DMS53 (cell line): ENCODE results near the gene PRPS1.
"Not testable (repeated sequence)": the region's sequence is repeated elsewhere in the genome, so short reads cannot be mapped to it uniquely, and the experiment has no call there.

Experiments
- DNase-seq: peaks from one replicate; lab custom pipeline; 2025; lab: John Stamatoyannopoulos, UW

Gene PRPS1

DNA sequence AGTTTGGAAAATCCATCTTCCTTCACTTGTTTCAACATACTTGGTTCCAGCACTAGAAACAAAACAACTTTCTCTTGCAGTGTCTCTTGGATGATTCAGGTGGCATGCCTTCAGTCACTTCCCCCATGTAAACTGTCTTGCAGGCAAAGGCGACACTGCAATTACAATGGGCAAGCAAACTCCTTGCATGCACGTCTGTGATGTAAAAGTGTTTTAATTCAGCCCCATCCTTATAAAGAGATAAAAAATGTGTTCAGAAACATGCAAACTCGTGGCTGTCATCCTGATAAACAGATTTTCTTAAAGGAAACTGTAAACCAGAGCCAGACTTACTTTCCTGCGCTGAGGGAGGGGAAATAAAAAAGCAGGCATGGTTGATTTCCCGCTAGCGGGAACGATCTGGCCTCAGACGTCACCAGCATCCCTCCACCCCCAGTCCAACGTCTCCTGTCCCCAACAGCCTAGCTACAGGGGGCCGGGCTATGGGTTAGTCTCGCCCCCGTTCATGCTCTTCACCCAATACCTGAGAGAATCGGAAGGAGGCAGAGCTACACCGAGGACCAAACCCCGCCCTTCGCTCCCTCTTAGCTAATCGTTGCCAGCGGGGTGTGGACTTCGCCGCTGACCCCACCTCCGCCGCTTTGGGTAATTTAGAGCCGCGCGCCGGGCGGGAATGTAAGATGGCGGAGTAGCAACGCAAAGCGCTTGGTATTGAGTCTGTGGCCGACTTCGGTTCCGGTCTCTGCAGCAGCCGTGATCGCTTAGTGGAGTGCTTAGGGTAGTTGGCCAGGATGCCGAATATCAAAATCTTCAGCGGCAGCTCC lies at the start of gene PRPS1:
PRPS1 (plus strand) TSS at position 673 of the 824 bp plus-strand sequence; CDS start at position 792, 119 bp downstream.
- DNase-seq, result peak; percentile 98

DNA sequence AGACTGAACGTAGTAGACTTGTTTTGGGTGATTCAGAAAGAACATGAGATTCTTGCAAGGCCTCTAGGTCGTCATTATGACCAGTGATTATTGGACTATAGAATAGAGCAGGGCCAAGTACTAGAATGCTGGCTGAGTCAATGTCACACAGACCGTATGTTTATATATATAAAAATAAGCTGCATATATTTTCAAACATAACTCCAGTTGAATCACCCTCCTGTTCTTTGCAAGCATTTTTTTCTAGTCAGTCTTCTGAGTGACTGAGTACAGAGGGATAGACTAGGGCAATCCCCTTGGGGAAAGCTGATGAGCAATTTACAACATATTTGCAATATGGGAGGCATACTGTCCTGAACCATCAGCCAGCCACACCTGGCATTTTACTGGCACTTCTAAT lies 48.4 kb upstream of the PRPS1 start:
- no peak for DNase-seq

DNA sequence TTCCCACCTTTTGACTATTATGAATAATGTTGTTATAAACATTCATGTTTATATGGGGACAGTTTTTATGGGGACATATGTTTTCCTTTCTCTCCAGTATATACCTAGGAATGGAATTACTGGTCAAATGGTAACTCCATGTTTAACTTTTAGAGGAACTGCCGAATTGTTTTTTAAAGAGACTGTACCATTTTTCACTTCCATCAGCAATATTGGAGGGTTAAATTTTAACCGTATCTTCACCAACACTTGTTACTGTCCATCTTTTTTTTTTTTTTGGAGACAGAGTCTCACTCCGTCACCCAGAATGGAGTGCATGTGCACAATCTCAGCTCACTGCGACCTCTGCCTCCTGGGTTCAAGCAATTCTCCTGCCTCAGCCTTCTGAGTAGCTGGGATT lies 46.4 kb upstream of the PRPS1 start:
- no peak for DNase-seq

DNA sequence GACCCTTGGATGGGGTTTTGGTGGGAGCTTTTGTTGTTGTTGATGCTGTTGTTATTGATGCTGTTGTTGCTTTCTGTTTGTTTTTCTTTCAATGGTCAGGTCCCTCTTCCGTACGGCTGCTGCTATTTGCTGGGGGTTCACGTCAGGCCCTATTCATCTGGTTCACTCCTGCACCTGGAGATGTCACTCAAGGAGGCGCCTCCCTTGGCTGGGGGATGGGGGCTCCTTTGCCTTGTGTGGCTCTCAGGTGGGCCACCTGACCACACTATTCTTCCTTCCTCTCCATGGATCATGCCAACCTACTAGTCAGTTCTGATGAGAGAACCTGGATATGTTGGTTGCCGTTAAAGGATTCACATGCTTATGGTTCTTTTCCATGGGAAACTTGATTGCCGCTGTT lies 39.1 kb upstream of the PRPS1 start:
- DNase-seq, result no peak

DNA sequence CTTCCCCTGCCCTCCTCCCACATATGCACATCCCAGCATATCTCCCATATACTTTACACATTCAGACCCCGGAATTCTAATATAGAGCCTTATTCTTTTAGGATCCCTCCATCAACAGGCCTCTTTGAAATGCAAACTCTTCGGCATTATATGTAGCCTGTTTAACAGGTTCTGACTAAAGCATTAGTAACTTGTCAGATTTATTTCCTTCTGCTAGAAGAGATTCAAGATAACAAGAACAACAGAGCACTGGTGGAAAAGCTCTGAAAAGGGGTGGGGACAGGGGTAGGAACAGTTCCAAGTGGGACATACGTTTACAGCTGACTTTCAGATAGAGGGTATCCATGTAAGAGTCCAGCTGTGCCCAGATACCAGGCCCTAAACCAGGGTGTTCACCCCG lies 31.7 kb upstream of the PRPS1 start:
- DNase-seq, result no peak

DNA sequence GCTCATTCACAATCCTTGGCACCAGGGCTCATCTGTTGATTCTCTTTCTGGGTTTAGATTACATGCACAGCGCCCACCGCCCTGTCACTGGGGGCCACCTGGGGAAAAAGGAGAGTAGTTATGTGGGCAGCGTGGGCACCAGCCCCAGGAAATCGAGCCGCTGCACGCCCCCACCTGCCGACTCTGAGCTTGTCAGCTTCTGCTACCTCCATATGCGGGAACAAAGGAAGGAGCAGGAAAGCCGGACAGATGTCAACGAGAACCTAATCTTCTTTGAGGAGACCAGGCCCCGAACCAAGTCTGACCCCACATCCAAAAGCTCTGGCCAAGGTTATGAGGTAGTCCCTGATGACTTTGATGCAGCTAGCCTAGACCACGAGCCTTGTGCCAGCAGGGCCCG lies 31.0 kb upstream of the PRPS1 start:
- DNase-seq, result no peak

DNA sequence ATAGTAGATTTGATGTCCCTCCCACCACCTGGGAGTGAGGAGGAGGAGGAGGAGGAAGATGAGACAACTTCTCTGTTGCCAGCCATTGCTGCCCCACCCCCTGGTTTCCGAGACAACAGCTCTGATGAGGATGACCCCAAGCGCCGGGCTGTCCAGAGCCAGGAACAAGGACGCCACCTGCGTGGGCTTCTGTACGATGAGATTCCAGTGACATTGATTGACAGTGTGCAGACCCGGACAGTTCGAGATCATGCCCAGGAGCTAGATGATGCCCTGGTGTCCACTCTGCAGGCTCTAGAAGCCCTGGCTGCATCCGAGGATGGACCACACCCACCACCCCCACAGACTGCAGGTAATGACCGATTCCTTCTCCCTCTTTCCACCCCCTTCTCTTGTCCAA lies 30.5 kb upstream of the PRPS1 start:
- no peak for DNase-seq

DNA sequence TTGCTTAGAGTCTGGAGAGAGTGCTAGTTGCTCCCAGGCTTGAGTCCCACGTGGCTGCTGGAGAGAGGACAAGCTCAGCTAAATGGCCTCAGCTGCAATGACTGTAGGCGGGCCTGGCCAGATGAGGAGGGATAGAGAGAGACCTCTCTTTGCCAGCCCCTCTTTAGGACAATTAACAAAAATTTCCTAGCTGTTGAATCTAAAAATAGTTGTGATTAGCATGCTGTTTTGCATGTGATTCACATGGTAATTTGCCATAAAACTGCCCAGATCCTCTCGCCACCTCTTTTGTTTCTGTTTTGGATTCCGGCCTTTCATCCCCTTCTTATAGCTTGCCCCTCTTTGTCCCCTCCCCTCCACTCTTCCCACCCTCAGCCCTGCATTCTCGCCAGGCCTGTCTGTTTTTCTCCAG lies 28.9 kb upstream of the PRPS1 start:
- DNase-seq, result no peak

DNA sequence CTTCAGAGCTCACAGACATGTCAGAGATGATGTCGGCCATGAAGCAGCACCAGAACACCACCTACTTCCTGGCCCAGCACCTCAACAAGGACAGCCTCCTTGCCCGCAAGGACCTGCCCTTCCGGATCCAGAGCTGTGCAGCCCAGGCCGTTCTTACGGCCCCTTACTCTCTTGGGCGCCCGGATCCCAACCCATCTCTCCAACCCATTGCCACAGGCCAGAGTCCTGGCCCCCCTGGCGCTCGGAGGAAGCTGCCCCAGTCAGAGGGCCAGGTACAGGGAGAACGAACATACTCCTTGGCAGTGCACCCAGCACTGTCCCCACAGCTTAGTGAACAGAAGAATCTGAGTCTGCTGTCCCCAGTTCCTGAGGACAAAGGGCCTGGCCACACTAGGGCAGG lies 27.9 kb upstream of the PRPS1 start:
- no peak for DNase-seq

DNA sequence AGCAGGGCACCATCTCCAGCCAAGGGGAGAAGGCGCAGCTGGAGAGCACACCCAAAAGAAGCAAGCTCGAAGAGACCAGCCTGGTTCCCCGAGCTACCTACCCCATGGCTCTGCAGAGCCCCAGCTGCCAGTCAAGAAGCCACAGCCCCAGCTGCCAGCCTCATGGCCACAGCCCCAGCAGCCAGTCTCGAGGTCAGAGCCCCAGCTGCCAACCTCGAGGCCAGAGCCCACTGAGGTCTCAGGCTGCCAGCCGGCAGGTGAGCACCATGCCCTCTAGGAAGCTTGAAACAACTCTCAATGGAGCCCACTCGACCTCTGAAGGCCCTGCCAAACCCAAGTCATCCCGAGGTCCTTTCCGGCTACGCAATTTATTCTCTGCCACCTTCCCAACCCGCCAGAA lies 27.0 kb upstream of the PRPS1 start:
- no peak for DNase-seq

DNA sequence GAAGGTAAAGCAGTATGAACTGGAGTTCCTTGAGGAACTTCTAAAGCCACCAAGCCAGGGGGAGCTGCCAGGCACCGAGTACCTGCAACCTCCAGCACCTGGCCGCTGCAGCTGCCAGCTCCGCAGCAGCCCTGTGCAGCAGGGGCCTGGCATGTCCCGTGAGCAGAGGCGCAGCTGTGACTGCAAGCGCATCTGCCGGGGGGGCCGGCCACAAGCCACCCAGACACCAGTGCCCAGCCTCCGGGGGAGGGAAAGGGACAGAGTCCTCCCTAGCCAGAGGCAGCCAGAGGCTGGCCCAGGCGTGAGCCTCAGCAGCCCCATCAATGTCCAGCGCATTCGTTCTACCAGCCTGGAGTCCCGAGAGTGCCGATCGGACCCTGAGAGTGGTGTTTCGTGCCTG lies 26.6 kb upstream of the PRPS1 start:
- DNase-seq, result no peak

DNA sequence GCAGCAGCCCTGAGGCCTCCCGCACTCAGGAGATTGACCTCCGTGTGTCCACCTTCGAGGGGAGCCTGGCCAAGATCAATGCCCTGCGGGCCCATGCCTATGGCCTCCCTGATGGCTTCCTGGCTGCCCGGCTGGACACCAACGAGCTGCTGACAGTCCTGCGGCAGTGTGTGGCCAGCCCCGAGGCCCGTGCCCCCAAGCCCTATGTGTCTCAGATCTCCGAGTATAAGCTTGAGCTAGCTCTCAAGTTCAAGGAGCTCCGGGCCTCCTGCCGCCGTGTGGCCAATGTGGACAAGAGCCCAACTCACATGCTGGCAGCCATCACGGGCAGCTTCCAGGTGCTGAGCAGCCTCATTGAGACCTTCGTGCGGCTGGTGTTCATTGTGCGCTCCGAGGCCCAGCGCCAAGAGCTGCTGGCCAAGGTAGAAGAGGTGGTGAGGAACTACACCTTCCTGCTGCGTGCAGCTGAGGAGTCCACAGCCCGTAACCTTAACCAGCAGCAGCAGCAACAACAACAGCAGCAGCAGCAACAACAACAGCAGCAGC lies 25.5 kb upstream of the PRPS1 start:
- no peak for DNase-seq

DNA sequence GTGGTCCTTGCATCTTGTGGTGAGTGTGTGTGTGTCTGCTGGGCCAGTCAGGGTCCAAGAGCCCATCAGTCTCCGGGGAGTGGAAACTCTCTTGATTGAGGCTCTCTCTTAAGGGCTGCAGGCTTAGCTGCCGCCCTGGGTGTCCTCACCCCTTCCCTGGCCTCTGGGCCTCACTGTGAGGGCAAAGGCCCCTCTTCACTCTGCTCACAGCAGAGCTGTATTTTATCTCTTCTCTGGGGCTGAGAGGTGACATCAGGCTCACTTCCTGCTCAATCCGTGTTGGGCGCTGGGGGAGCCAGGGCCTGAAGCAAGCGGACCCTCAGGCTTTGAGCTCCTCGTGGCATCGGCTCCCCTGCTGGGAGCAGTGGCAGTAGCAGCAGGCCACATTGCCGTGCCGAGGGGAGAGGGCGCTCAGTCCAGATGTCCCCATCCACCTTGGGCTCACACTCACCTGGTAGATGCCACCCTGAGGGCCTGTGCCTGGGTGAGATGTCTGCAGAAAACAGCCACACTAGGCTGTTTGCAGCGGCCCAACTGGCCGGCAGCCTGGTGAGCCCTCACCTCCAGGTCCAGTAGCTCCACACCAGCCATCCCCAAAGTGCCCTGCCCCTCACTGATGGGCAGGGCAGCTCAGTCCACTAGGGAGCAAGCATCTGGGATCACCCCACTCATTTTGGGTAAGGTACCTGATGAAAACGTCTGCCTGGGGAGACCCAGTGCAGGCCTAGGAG lies 24.7 kb upstream of the PRPS1 start:
- no peak for DNase-seq

DNA sequence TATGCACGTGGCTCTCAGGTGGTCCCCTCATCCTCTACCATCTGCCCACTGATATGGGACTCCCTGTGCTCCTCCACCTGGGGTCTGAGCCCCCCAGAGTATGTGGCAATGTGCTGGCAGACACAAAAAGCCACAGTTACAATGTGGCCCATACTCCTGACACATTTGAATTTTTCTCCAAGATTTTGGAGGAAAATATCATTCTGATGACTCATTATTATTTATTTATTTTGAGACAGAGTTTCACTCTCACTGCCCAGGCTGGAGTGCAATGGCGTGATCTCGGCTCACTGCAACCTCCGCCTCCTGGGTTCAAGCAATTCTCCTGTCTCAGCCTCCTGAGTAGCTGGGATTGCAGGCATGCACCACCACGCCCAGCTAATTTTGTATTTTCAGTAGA lies 19.2 kb upstream of the PRPS1 start:
- DNase-seq, result not testable (repeated sequence)

DNA sequence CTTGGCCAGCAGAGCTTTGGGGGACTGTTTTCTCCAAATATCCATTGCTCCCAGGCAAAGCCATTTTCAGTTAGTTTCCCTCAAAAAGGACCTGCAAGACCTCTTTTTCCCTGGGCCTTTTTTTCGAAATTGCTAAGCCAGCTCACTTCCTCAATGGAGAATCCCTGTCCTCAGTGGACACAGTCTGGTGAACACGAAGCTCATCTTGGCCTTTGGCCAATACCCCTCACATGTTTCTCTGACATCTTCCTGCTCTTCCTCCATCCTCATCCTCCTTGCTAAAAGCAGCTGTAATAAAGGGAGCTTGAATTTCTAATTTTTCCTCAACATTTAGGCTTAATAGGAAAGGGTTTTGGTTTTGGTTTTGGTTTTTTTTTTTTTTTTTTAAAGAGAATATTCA lies 17.6 kb upstream of the PRPS1 start:
- DNase-seq, result peak; percentile 42

DNA sequence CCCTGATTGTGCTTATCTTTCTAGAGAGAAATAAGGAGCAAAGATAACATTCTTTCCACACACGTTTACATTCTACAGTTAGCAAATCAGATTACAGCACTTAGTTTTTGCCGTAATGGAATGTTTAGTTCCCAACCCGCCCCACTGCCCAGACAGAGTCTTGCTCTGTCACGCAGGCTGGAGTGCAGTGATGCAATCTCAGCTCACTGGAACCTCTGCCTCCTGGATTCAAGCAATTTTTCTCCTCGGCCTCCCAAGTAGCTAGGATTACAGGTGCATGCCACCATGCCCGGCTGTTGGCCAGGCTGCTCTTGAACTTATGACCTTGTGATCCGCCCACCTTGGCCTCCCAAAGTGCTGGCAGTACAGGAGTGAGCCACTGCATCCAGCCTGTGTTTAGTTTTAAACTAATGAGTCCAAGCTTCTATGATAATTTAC lies 8.4 kb upstream of the PRPS1 start:
- no peak for DNase-seq

DNA sequence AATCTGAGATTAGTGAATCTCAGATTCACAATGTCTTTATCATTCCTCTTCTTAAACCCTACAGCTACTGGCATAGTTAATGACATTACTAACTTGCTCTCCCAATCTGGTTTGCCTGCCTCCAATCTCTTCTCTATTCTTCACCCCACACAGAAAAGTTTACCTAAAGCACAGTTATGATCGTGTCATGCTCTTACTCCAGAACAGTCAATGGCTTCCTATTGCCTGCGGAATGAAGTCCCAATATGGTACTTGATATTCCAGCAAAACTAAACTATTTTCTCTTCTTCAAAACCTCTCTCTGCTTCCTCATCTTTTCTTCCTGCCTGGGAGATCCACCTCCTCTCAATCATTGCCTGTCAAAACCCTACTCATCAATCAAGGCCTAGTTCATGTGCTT lies 3.4 kb upstream of the PRPS1 start:
- DNase-seq, result no peak

DNA sequence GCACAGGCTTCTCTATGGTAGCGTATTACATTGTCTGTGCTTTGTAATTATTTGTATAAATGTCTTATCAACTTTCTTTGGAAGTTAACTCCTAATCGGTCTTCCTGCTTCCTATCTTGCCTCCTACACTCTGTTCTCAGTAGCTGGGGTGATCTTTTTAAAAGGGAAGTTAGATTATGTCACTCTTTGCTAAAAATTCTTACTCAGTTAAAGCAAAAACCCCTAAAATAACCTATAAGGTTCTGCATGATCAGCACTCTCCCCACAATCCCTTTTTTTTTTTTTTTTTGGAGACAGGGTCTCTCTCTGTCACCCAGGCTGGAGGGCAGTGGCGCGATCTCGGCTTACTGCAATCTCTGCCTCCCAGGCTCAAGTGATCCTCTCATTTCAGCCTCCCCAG lies 2.6 kb upstream of the PRPS1 start:
- no peak for DNase-seq

DNA sequence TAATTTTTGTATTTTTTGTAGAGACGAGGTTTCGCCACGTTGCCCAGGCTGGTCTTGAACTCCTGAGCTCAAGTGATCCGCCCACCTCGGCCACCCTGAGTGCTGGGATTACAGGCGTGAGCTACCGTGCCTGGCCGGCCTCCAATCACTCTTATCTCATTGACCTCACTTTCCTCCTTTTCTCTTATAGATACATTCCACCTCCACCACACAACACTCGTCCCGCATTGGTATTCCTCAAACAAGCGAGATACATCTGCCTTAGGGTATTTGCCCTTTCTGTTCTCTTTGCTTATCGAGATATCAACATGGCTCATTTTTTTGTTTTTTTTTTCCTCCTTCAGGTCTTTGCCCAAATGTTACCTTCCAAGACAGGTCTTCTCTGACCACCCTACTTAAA lies 1.8 kb upstream of the PRPS1 start:
- DNase-seq, result no peak

DNA sequence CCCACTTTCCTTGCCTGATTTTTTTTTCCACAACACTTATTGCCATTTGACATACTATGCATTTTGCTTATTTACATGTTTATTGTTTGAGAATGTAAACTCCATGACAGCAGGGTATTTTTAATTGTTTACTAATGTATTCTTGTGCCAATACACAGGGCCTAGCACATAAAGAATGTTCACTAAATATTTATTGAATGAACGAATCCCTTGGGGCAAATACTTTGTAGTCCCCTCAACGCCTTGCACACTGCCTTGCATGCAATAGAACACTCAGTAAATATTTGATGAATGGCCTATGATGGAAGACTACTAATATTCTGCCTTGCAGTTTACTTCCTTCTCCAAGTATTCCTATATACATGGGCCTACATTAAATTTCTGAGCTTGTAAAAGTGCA lies 1.4 kb upstream of the PRPS1 start:
- peak; percentile 32 for DNase-seq

DNA sequence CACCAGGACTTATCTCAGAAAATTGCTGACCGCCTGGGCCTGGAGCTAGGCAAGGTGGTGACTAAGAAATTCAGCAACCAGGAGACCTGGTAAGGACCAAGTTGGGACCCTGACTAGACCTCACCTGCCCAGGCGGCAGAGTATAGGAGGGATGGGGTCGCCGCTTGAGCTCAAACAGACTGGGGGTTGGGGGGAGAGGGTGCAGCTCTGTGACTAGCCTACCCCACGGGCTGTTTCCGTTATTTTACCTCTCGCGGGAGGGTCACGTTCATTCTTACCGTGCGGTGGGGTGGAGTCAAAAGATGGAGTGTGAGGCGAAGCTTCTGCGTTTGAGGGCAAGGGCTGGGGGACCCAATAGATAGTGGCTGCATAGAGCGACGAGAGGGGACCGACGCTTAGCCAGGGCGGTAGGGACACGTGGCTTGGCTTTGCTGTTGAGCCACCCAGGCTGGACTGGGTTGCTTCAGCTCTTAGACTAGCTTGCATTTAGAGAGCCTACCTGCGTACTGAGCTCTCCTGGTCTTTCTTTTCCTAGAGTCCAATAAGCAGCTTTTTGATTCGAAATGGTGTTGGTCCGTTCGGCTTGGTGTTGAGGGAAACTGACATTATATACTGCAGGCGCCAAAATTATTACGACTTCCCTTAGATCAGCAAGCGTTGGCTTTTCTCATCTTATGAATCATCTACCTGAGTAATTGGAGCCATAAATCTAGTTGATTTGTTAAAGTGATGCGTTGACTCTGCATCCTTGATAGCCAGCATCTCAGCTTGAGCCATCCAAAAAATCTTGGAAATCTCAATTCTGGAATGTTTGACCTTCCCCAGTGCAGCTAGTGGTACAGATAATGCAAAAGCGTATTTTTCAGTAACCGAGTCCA lies 591 bp downstream of the PRPS1 start:
- peak; percentile 66 for DNase-seq

DNA sequence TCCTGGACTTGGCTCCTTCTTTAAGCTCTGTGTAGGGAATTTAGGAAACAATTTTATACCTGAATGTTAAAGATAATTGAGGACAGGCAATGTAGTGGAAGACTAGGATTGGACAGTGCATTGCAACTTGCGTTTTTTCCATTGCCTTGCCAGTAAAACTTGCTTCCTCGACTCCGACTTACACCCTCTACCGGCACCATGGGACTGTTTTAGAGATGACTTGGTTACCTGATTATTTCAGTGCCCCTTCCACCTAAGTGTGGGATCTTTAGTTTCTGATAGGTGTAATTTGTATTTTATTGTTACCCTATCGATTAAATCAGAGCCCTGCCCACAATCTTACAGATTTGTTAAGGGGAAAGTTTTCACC lies 1.2 kb downstream of the PRPS1 start:
- DNase-seq, result peak; percentile 32
